OCI-LY3 (cell line): Measurements from ENCODE around the gene NR2C2.

Experiments used
- H2AFZ ChIP-seq: fragments of 200-600, 300-600 bp; shearing (Covaris generic); 2 replicates; pipeline ENCODE4 v1.6.0; 2014; ENCODE audit warnings: antibody characterized with exemption, low read depth, low read length
- H3K27ac ChIP-seq: fragments of 200-600, 300-600 bp; sonication (generic); 2 replicates; pipeline ENCODE4 v1.5.1; 2014; ENCODE audit warnings: mild to moderate bottlenecking, low read length, moderate library complexity, mixed read lengths
- H3K27me3 ChIP-seq: fragments of 200-600, 300-600 bp; sonication (generic); 2 replicates; pipeline ENCODE4 v1.6.1; 2014; ENCODE audit warnings: low read depth, low read length, mixed read lengths
- H3K36me3 ChIP-seq: fragments of 200-600, 300-600 bp; sonication (generic); replicated peaks from 2 replicates; pipeline ENCODE3; 2014; ENCODE audit warnings: low read depth, low read length, mixed read lengths
- H3K4me1 ChIP-seq: fragments of 300-600, 200-600 bp; sonication (generic); 2 replicates; pipeline ENCODE4 v1.6.1; 2014; ENCODE audit warnings: low read length, mixed read lengths
- H3K4me2 ChIP-seq: fragments of 200-600, 300-600 bp; sonication (generic); 2 replicates; pipeline ENCODE4 v1.6.1; 2014; ENCODE audit warnings: low read length, mixed read lengths
- H3K4me3 ChIP-seq: fragments of 300-600, 200-600 bp; sonication (generic); 2 replicates; pipeline ENCODE4 v1.5.1; 2014; ENCODE audit warnings: antibody characterized with exemption, mild to moderate bottlenecking, low read length, moderate library complexity
- H3K79me2 ChIP-seq: fragments of 300-600, 200-600 bp; shearing (Covaris generic); 2 replicates; pipeline ENCODE4 v1.6.1; 2014; ENCODE audit warnings: mild to moderate bottlenecking, low read length, mixed read lengths
- H3K9ac ChIP-seq: fragments of 300-600, 200-600 bp; shearing (Covaris generic); 2 replicates; pipeline ENCODE4 v1.6.0; 2014; ENCODE audit warnings: mild to moderate bottlenecking, low read length, moderate library complexity
- H3K9me3 ChIP-seq: fragments of 200-600, 300-600 bp; shearing (Covaris generic); 2 replicates; pipeline ENCODE4 v1.6.1; 2014; ENCODE audit warnings: low read length, mixed read lengths; ENCODE audit not compliant: insufficient read depth
- H4K20me1 ChIP-seq: fragments of 200-600, 300-600 bp; sonication (generic); 2 replicates; pipeline ENCODE4 v1.6.1; 2016; ENCODE audit warnings: low read length, mixed read lengths; ENCODE audit not compliant: insufficient read depth
- CTCF ChIP-seq: fragments of 200-600, 300-600 bp; sonication (generic); IDR thresholded peaks from 2 replicates; pipeline ENCODE4 v1.5.1; 2014; ENCODE audit warnings: antibody characterized with exemption, low read length, low read depth
- EZH2phosphoT487 ChIP-seq: fragments of 200-600 bp; shearing (Covaris generic); IDR thresholded peaks from 2 replicates; pipeline ENCODE4 v1.6.1; 2018; ENCODE audit warnings: antibody characterized with exemption, mixed run types, low read depth

NR2C2 gene

GRCh38 chr3:15063656-15064286 is 116.4 kb downstream of the NR2C2 start:
- Histone ChIP-seq H3K4me1 (peaks cover 17% of the 10 kb centered on the region), H3K9me3 (no peaks in the 10 kb centered on the region), H3K4me2 (peak overlapping the region; percentile 92), H3K4me3 (peak overlapping the region; percentile 88), H3K36me3 (peaks cover 18% of the 10 kb centered on the region), H2AFZ (no peak overlapping the region), H3K9ac (peak overlapping the region; percentile 87), H4K20me1 (peaks cover 12% of the 10 kb centered on the region; the same call in 1 of the 2 replicates), H3K27me3 (no peaks in the 10 kb centered on the region), H3K27ac (no peak overlapping the region), H3K79me2 (peaks cover 45% of the 10 kb centered on the region)
- TF ChIP-seq CTCF: no peak

- H4K20me1 ChIP-seq: peaks cover 15% of the 10 kb centered on the region; the same call in 1 of the 2 replicates
- H3K79me2 ChIP-seq: peaks cover 39% of the 10 kb centered on the region
- H3K4me1 ChIP-seq: peaks cover 17% of the 10 kb centered on the region
- H3K9ac ChIP-seq: peak overlapping the region; percentile 87
- no peaks in the 10 kb centered on the region for H3K27me3 ChIP-seq
- TF ChIP-seq CTCF (no peak), EZH2phosphoT487 (no peak)
- H2AFZ ChIP-seq: 0 out of 2 replicates have a peak overlapping the region, but pooled peaks have one; percentile 44
- H3K4me2 ChIP-seq: peak overlapping the region; percentile 92
- H3K36me3 ChIP-seq: peaks cover 15% of the 10 kb centered on the region
- no peaks in the 10 kb centered on the region for H3K9me3 ChIP-seq
- H3K4me3 ChIP-seq: peak overlapping the region; percentile 88
- peak overlapping the region; percentile 39; the same call in 1 of the 2 replicates for H3K27ac ChIP-seq
Measured at GRCh38 chr3:15064299-15064834, 117.0 kb downstream of the NR2C2 start.

- H3K4me2 ChIP-seq: peak within 1 kb of the TSS; percentile 92
- no peaks in the 10 kb centered on the region for H3K27me3 ChIP-seq
- peaks cover 10% of the 10 kb centered on the region for H3K36me3 ChIP-seq
- no peaks in the 10 kb centered on the region for H3K9me3 ChIP-seq
- peak within 1 kb of the TSS; percentile 88 for H3K4me3 ChIP-seq
- H3K9ac ChIP-seq: peak within 1 kb of the TSS; percentile 87
- peaks cover 17% of the 10 kb centered on the region for H3K4me1 ChIP-seq
- peak within 1 kb of the TSS; percentile 39 for H3K27ac ChIP-seq
- peak within 1 kb of the TSS; percentile 99 for H2AFZ ChIP-seq
- H3K79me2 ChIP-seq: peaks cover 32% of the 10 kb centered on the region
- TF ChIP-seq EZH2phosphoT487 (no peak), CTCF (no peak)
- peaks cover 15% of the 10 kb centered on the region; the same call in 1 of the 2 replicates for H4K20me1 ChIP-seq
Measured at GRCh38 chr3:15064835-15065549, 117.6 kb downstream of the NR2C2 start, which contains the start of gene MRPS25. Gene MRPS25, minus strand, starts transcription at chr3:15065315. Its CDS starts 121 bp downstream, at chr3:15065194.

- Histone ChIP-seq H3K9me3 (no peaks in the 10 kb centered on the region), H3K4me1 (peaks cover 17% of the 10 kb centered on the region), H3K79me2 (peaks cover 29% of the 10 kb centered on the region), H3K4me2 (peak overlapping the region; percentile 92), H3K4me3 (peak overlapping the region; percentile 88), H3K9ac (peak overlapping the region; percentile 87), H3K27ac (no peak overlapping the region), H4K20me1 (peaks cover 15% of the 10 kb centered on the region; the same call in 1 of the 2 replicates), H3K36me3 (peaks cover 16% of the 10 kb centered on the region), H3K27me3 (no peaks in the 10 kb centered on the region), H2AFZ (peak overlapping the region; percentile 99)
- TF ChIP-seq EZH2phosphoT487: no peak
- no peak for TF ChIP-seq CTCF
Measured at GRCh38 chr3:15065550-15066007, 118.2 kb downstream of the NR2C2 start.
